ENCODE measurements around the gene HSCB.

The HSCB gene

DNA sequence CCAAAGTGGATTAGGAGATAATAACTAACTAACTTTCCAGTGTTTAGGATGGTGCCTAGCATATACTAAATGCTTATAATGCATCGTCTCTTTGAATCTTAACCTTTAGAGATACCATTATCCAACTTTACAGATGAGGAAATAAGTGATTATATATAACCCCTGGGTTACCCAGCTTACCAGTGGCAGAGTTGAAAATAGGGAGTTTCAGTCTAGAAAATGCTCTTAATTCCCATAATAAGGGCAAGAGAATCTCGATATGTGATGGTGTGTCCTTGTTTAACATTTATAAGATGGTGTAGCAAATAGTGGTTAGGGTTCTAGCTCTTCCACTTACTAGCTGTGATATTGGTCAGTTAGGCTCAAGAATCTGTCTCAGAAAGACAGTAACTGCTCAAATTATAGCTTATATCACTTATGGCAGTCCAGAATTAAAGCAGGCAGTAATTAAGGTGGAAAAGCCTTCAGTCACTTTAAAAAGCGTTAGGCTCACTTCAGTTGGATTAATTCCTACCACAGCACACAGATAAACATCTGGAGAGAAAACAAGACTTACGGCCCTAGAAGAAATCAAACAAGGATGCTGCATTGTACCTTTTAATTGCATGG is 52.2 kb downstream of the HSCB start:
- no peak overlapping the region for H3K9ac ChIP-seq (ENCODE audit: low read length)
- H3K4me1 ChIP-seq (ENCODE audit: insufficient read depth, low read length, severe bottlenecking), result peaks cover 31% of the 10 kb centered on the region
- no peaks in the 10 kb centered on the region for H3F3A ChIP-seq (ENCODE audit: insufficient read depth, low read length)
- no peaks in the 10 kb centered on the region for H4K20me1 ChIP-seq (ENCODE audit: insufficient read depth, low read length)
- peaks cover 42% of the 10 kb centered on the region for H3K36me3 ChIP-seq (ENCODE audit: insufficient read depth, low read length)
- H2AFZ ChIP-seq (ENCODE audit: low read length), result no peak overlapping the region
- no peaks in the 10 kb centered on the region for H3K79me2 ChIP-seq (ENCODE audit: insufficient read depth, low read length)
- H3K9me2 ChIP-seq (ENCODE audit: low read depth, low read length), result no peaks in the 10 kb centered on the region
- TF ChIP-seq, protein P1, sequence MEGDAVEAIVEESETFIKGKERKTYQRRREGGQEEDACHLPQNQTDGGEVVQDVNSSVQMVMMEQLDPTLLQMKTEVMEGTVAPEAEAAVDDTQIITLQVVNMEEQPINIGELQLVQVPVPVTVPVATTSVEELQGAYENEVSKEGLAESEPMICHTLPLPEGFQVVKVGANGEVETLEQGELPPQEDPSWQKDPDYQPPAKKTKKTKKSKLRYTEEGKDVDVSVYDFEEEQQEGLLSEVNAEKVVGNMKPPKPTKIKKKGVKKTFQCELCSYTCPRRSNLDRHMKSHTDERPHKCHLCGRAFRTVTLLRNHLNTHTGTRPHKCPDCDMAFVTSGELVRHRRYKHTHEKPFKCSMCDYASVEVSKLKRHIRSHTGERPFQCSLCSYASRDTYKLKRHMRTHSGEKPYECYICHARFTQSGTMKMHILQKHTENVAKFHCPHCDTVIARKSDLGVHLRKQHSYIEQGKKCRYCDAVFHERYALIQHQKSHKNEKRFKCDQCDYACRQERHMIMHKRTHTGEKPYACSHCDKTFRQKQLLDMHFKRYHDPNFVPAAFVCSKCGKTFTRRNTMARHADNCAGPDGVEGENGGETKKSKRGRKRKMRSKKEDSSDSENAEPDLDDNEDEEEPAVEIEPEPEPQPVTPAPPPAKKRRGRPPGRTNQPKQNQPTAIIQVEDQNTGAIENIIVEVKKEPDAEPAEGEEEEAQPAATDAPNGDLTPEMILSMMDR (IDR thresholded peaks at IDR 0.05; ENCODE audit: low read length), result no peak
- no peak for TF ChIP-seq EZH2 (IDR thresholded peaks at IDR 0.05; ENCODE audit: borderline replicate concordance, low read length)
- H3K4me2 ChIP-seq (ENCODE audit: low read length), result no peak overlapping the region
- no peak overlapping the region for H3K27ac ChIP-seq (ENCODE audit: low read depth, low read length, poor library complexity, severe bottlenecking)
- no peaks in the 10 kb centered on the region for H3K9me3 ChIP-seq (ENCODE audit: low read length)
- H3K4me3 ChIP-seq (ENCODE audit: low read depth, low read length, poor library complexity, severe bottlenecking), result no peak overlapping the region
- no peaks in the 10 kb centered on the region for H3K27me3 ChIP-seq (ENCODE audit: insufficient read depth, low read length)

DNA sequence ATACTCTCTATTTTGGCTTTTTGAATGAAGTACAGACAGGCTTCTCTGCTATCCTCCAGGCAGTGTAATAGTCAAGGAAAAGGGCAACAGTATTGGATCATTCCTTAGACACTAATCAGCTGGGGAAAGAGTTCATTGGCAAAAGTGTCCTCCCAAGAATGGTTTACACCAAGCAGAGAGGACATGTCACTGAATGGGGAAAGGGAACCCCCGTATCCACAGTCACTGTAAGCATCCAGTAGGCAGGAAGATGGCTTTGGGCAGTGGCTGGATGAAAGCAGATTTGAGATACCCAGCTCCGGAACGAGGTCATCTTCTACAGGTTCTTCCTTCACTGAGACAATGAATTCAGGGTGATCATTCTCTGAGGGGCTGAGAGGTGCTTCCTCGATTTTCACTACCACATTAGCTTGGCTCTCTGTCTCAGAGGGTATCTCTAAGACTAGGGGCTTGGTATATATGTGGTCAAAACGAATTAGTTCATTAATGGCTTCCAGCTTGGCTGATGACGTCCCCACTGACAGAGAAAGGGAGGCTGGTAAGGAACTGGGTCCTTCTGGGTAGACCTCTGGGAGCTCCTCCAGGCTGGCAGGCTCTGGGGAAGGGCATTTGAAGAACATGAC is 53.3 kb downstream of the HSCB start:
- Histone ChIP-seq H3K27ac (ENCODE audit: low read depth, low read length, poor library complexity, severe bottlenecking) (no peak overlapping the region), H3K4me1 (ENCODE audit: insufficient read depth, low read length, severe bottlenecking) (peaks cover 40% of the 10 kb centered on the region), H4K20me1 (ENCODE audit: insufficient read depth, low read length) (no peaks in the 10 kb centered on the region), H3K4me2 (ENCODE audit: low read length) (no peak overlapping the region), H3F3A (ENCODE audit: insufficient read depth, low read length) (no peaks in the 10 kb centered on the region), H3K36me3 (ENCODE audit: insufficient read depth, low read length) (peaks cover 39% of the 10 kb centered on the region), H3K4me3 (ENCODE audit: low read depth, low read length, poor library complexity, severe bottlenecking) (no peak overlapping the region), H2AFZ (ENCODE audit: low read length) (no peak overlapping the region), H3K9me2 (ENCODE audit: low read depth, low read length) (no peaks in the 10 kb centered on the region), H3K27me3 (ENCODE audit: insufficient read depth, low read length) (no peaks in the 10 kb centered on the region), H3K9ac (ENCODE audit: low read length) (no peak overlapping the region), H3K79me2 (ENCODE audit: insufficient read depth, low read length) (no peaks in the 10 kb centered on the region), H3K9me3 (ENCODE audit: low read length) (no peaks in the 10 kb centered on the region)
- TF ChIP-seq, protein P1 (IDR thresholded peaks at IDR 0.05; ENCODE audit: low read length), result no peak
- TF ChIP-seq EZH2 (IDR thresholded peaks at IDR 0.05; ENCODE audit: borderline replicate concordance, low read length), result no peak

DNA sequence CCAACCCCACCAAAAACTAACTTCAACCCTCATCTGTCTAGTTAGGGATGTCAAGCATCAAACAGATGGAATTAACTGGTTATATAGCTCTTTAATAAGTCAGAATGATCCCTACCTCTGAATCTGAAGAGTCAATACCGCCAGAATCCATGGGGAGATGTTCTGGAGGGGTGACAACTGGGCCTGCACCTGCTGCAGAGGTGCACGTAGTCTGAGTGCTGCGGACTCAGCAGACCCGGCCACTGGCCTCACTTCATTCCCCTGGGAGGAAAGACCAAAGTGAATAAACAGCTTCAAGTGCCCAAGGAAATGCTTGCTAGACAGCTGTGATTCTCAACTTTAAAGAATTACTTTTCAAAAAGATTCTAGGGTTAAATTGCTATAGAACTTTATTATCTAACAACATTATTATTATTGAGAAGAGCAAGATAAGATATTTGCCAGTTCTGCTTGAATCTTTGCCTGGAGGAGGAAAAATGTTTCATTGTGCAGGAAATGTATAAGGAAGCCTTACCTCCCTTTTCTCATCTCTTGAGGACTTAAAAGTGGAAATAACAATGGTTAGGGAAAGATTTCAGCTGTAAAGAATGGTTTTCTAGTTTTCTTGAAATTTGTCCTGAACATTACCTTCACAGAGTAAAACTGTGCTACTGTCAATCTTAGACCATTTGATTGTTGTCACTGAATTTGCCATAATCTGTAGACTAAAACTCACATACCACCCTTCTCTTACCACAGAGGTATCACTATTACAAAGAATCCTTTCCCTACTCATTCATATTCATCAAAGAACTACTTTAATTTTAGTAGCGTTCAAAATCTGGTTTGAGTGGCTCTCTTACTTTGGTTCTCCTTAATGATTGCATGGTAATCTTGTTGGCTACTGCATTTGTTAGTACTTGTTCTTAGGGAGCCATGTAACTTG is 54.4 kb downstream of the HSCB start:
- H3K4me3 ChIP-seq (ENCODE audit: low read depth, low read length, poor library complexity, severe bottlenecking), result no peak overlapping the region
- H3K27me3 ChIP-seq (ENCODE audit: insufficient read depth, low read length), result no peaks in the 10 kb centered on the region
- no peak overlapping the region for H2AFZ ChIP-seq (ENCODE audit: low read length)
- no peak overlapping the region for H3K27ac ChIP-seq (ENCODE audit: low read depth, low read length, poor library complexity, severe bottlenecking)
- peaks cover 39% of the 10 kb centered on the region for H3K36me3 ChIP-seq (ENCODE audit: insufficient read depth, low read length)
- no peaks in the 10 kb centered on the region for H3F3A ChIP-seq (ENCODE audit: insufficient read depth, low read length)
- H3K79me2 ChIP-seq (ENCODE audit: insufficient read depth, low read length), result no peaks in the 10 kb centered on the region
- H3K9ac ChIP-seq (ENCODE audit: low read length), result no peak overlapping the region
- no peak overlapping the region for H3K4me2 ChIP-seq (ENCODE audit: low read length)
- TF ChIP-seq, protein P1 (IDR thresholded peaks at IDR 0.05; ENCODE audit: low read length), result no peak
- no peaks in the 10 kb centered on the region for H3K9me2 ChIP-seq (ENCODE audit: low read depth, low read length)
- H4K20me1 ChIP-seq (ENCODE audit: insufficient read depth, low read length), result no peaks in the 10 kb centered on the region
- peaks cover 42% of the 10 kb centered on the region for H3K4me1 ChIP-seq (ENCODE audit: insufficient read depth, low read length, severe bottlenecking)
- no peaks in the 10 kb centered on the region for H3K9me3 ChIP-seq (ENCODE audit: low read length)
